ENCODE results near the gene ANAPC16. TPM values are rescaled to one million over a fixed set of nuclear protein-coding genes. Genes with fewer than 3 reads are reported as not detected.
"Not testable (repeated sequence)": the region's sequence is repeated elsewhere in the genome, so short reads cannot be mapped to it uniquely, and the experiment has no call there.

The ANAPC16 gene
- total RNA-seq, 2 experiments from 2014 or later, result 94.6 to 101 TPM

DNA sequence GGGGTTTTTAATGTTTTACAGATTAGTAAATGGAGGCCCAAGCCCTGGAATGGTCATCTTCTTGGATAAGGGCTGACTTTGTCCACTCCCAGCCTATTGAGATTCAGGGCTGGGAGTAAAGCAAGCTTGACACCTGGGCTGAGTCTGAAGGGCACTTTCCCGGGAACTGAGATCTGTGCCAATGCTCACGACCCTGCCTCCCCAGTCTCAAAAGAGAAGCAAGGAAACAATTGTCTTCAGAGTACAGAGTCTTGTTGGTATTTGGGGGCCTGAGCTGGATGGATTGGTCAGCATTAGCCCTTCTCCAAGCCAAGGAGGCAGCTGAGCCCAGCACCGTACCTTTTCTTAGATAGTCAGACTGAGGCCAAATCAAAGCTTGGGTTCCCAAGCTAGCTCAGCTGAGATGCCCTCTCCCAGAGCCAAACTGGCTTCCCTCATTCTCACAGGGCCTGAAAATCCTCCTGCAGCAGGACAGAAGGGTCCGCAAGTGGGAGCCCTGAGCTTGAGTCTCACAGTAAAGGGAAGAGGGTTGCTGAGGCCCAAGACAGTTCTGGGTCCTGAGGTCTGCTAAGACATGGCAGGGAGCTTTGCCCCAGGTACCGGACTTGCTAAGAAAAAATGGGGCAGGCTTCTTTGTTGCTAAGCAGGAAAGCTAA lies 61.7 kb downstream of the ANAPC16 start:
- DNase-seq, result no peak
- Mint-ChIP-seq H3K9me3 (no peaks in the 10 kb centered on the region), H3K4me1 (ENCODE audit: low read depth) (peaks cover 26% of the 10 kb centered on the region), H3K36me3 (ENCODE audit: low read depth) (peaks cover 37% of the 10 kb centered on the region), H3K27ac (peak overlapping the region; percentile 97), H3K27me3 (no peaks in the 10 kb centered on the region), H3K4me3 (peak overlapping the region; percentile 100)
- CTCF ChIA-PET, result interaction anchor here (1.2 to 11.4 kb wide), 6 partner anchors 10 to 229 kb away, joined by 5 to 164 read pairs (median 18); no protein-coding TSS in a partner anchor
- ATAC-seq, result no peak
- POLR2A ChIA-PET, result interaction anchor here (0.8 to 13.5 kb wide), 9 partner anchors 12 to 55 kb away, joined by 3 to 290 read pairs (median 14); no protein-coding TSS in a partner anchor
- TF ChIP-seq, protein P1, sequence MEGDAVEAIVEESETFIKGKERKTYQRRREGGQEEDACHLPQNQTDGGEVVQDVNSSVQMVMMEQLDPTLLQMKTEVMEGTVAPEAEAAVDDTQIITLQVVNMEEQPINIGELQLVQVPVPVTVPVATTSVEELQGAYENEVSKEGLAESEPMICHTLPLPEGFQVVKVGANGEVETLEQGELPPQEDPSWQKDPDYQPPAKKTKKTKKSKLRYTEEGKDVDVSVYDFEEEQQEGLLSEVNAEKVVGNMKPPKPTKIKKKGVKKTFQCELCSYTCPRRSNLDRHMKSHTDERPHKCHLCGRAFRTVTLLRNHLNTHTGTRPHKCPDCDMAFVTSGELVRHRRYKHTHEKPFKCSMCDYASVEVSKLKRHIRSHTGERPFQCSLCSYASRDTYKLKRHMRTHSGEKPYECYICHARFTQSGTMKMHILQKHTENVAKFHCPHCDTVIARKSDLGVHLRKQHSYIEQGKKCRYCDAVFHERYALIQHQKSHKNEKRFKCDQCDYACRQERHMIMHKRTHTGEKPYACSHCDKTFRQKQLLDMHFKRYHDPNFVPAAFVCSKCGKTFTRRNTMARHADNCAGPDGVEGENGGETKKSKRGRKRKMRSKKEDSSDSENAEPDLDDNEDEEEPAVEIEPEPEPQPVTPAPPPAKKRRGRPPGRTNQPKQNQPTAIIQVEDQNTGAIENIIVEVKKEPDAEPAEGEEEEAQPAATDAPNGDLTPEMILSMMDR (IDR thresholded peaks at IDR 0.05), result no peak
- intact Hi-C loops (cut with micrococcal nuclease), result no loop called here

DNA sequence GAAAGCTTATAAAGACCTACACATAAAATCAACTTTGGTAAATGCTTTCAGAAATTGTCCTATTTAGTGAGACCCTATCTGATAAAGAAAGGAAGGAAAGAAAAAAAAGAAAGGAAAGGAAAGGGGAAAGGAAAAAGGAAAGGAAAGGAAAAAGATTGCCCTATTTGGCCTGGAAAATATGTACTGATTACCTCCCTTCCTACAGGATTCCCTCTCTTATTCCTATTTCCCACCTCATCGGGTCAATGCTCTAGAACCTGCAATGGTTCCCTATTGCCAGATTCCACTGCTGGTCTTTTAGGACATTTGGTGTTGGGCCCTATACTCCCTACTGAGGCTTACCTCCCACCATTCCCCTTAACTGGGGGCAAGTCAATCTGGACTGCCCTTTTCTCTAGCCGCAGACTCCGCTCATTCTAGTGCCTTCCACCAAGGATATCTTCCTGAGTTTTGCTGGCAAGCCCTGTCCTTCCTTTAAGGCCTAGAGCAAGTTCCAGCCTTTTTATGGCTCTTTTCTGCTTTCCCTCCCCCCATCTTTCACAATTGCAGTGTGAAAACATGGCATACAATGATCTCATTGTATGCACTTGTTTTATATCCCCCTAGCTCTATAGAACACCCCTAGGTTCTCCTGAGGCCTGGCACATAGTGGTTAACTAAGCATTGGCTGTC lies 62.3 kb downstream of the ANAPC16 start:
- H3K27me3 Mint-ChIP-seq, result no peaks in the 10 kb centered on the region
- peaks cover 25% of the 10 kb centered on the region for H3K4me1 Mint-ChIP-seq (ENCODE audit: low read depth)
- CTCF ChIA-PET, result interaction anchor here (0.7 to 11.4 kb wide), 9 partner anchors 9 to 229 kb away, joined by 3 to 164 read pairs (median 7); no protein-coding TSS in a partner anchor
- TF ChIP-seq, protein P1 (IDR thresholded peaks at IDR 0.05), result no peak
- H3K4me3 Mint-ChIP-seq, result no peak overlapping the region
- H3K27ac Mint-ChIP-seq, result peak overlapping the region; percentile 2
- no peaks in the 10 kb centered on the region for H3K9me3 Mint-ChIP-seq
- intact Hi-C loops (cut with micrococcal nuclease), result no loop called here
- POLR2A ChIA-PET, result interaction anchor here (0.6 to 13.5 kb wide), 9 partner anchors 12 to 73 kb away, joined by 3 to 290 read pairs (median 14); no protein-coding TSS in a partner anchor
- DNase-seq (no peak), ATAC-seq (no peak)
- H3K36me3 Mint-ChIP-seq (ENCODE audit: low read depth), result peaks cover 37% of the 10 kb centered on the region

DNA sequence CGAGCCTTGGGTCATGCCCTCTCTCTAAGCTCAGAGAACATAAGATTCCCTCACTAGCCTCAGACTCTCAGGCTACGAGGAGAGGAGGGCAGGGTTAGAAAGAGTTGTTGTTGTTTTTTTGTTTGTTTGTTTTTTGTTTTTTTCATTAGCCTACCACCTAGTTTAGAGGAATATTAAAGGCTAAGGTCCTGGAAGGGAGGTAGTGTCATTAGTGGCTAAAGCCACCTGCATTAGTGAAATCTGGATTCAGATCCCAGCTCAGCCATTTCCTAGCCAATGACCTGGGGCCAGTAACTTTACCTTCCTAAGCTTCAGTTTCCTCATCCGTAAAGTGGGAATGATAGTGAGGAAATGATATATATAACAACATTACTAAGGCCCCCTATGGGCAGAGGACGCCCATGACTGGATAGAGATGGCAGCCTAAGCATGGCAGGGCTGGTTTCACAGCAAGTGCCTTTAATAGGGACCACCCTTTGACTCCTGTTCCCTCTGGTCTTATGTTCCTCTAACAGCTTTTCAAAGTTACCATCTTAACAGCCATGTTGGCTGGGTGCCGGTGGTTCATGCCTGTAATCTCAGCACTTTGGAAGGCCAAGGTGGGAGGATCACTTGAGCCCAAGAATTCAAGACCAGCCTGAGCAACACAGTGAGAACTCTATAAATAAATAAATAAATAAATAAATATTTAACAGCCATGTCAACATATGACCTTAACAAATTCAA lies 63.0 kb downstream of the ANAPC16 start:
- peaks cover 27% of the 10 kb centered on the region for H3K4me1 Mint-ChIP-seq (ENCODE audit: low read depth)
- TF ChIP-seq, protein P1 (IDR thresholded peaks at IDR 0.05), result peak; percentile 36
- intact Hi-C loops (cut with micrococcal nuclease), result no loop called here

DNA sequence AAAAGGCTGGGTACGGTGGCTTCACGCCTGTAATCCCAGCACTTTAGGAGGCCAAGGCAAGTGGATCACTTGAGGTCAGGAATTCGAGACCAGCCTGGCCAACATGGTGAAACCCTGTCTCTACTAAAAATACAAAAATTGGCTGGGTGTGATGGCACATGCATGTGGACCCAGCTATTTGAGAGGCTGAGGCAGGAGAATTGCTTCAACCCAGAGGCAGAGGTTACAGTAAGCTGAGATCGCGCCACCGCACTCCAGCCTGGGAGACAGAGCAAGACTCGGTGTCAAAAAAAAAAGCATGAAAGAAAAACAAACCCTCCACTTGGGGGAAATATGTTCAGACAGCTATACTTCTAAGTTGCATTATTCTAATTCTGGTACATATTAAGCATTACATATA lies 63.8 kb downstream of the ANAPC16 start:
- ATAC-seq; intact Hi-C loops (cut with micrococcal nuclease); H3K27me3 Mint-ChIP-seq; H3K9me3 Mint-ChIP-seq; DNase-seq; H3K27ac Mint-ChIP-seq; H3K4me3 Mint-ChIP-seq: not testable (repeated sequence)
- ChIA-PET CTCF (interaction anchor here (1.1 to 11.4 kb wide), 6 partner anchors 8 to 59 kb away, joined by 4 to 164 read pairs (median 6); no protein-coding TSS in a partner anchor), POLR2A (interaction anchor here (1.1 to 13.5 kb wide), 5 partner anchors 13 to 53 kb away, joined by 3 to 290 read pairs (median 138); no protein-coding TSS in a partner anchor)
- Mint-ChIP-seq H3K4me1 (ENCODE audit: low read depth) (peaks cover 29% of the 10 kb centered on the region), H3K36me3 (ENCODE audit: low read depth) (peaks cover 24% of the 10 kb centered on the region)

More for the DNA sequence above, 63.0 kb downstream of the ANAPC16 start:
- no peak for DNase-seq
- Mint-ChIP-seq H3K36me3 (ENCODE audit: low read depth) (peaks cover 32% of the 10 kb centered on the region), H3K4me3 (no peak overlapping the region), H3K27ac (peak overlapping the region; percentile 42), H3K27me3 (no peaks in the 10 kb centered on the region), H3K9me3 (no peaks in the 10 kb centered on the region)
- CTCF ChIA-PET, result interaction anchor here (0.6 to 11.4 kb wide), 10 partner anchors 8 to 230 kb away, joined by 3 to 164 read pairs (median 5); no protein-coding TSS in a partner anchor
- POLR2A ChIA-PET, result interaction anchor here (0.6 to 13.5 kb wide), 7 partner anchors 13 to 72 kb away, joined by 3 to 290 read pairs (median 62); no protein-coding TSS in a partner anchor
- no peak for ATAC-seq

DNA sequence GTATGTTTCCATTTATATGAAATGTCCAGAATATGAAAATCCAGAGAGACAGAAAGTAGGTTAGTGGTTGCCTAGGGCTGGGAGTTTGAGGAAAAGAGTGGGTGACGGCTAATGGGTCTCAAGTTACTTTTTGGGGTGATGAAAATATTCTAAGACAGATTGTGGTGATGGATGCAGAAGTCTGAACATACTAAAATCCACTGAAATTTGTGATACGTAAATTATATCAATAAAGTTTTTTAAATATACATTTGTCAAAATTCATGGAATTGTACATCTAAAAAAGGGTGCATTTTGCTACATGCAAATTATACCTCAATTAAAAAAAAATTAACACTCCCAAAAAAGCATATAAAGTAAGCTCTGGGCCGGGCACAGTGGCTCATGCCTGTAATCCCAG lies 67.3 kb downstream of the ANAPC16 start:
- Mint-ChIP-seq H3K4me1 (ENCODE audit: low read depth) (peaks cover 30% of the 10 kb centered on the region), H3K36me3 (ENCODE audit: low read depth) (no peaks in the 10 kb centered on the region), H3K27ac (no peak overlapping the region), H3K9me3 (peaks cover 3% of the 10 kb centered on the region), H3K27me3 (no peaks in the 10 kb centered on the region), H3K4me3 (no peak overlapping the region)
- POLR2A ChIA-PET, result interaction anchor here (1.8 to 13.5 kb wide), 3 partner anchors 8 to 49 kb away, joined by 9 to 290 read pairs (median 269); no protein-coding TSS in a partner anchor
- CTCF ChIA-PET, result interaction anchor here (1.5 to 11.4 kb wide), 3 partner anchors 8 to 56 kb away, joined by 4 to 164 read pairs (median 11); no protein-coding TSS in a partner anchor
- ATAC-seq (no peak), DNase-seq (no peak)
- TF ChIP-seq, protein P1 (IDR thresholded peaks at IDR 0.05), result no peak
- intact Hi-C loops (cut with micrococcal nuclease), result no loop called here

Measured in activated CD8-positive, alpha-beta T cell treated with anti-CD3 and anti-CD28 coated beads for 36 hours (primary cell).